ENCODE results near the gene FXYD4. TPM values are rescaled to one million over a fixed set of nuclear protein-coding genes. Genes with fewer than 3 reads are reported as not detected.

The FXYD4 gene
- polyA plus RNA-seq, 1 donor (not counting 4 experiments of a cell fraction or from before 2014, with no cell fraction given), result not detected

- H3K36me3 ChIP-seq (ENCODE audit: control insufficient read depth in 2 of 2, extremely low read depth in 1 of 2, insufficient read depth in 2 of 2, low read length in 2 of 2), result peaks cover 15 to 16% of the 10 kb centered on the region in 2 experiments
- FAIRE-seq (no peak), DNase-seq (ENCODE audit: low read depth, low spot score) (no peak)
- no peak overlapping the region for H3K27ac ChIP-seq (ENCODE audit: control insufficient read depth, insufficient read depth, low read length)
- no peaks in the 10 kb centered on the region for H3K9me1 ChIP-seq (ENCODE audit: control insufficient read depth, extremely low read depth, insufficient read depth, low read length)
- peaks cover 14% of the 10 kb centered on the region for H3K4me1 ChIP-seq (ENCODE audit: control insufficient read depth, extremely low read depth, insufficient read depth, low read length)
- H3K9ac ChIP-seq (ENCODE audit: control insufficient read depth, extremely low read depth, insufficient read depth, low read length), result no peak overlapping the region
- TF ChIP-seq CTCF (optimal IDR thresholded peaks at IDR 0.05 in 1 of 3, IDR thresholded peaks at IDR 0.05 in 1 of 3, conservative IDR thresholded peaks at IDR 0.05 in 1 of 3; ENCODE audit: extremely low read depth in 1 of 3, insufficient read depth in 2 of 3, low read length in 3 of 3) (no peak), EZH2 (IDR thresholded peaks at IDR 0.05; ENCODE audit: low read length) (no peak)
- H4K20me1 ChIP-seq (ENCODE audit: control insufficient read depth, extremely low read depth, insufficient read depth, low read length), result peaks cover 6% of the 10 kb centered on the region
- H3K4me3 ChIP-seq (ENCODE audit: control insufficient read depth in 2 of 3, extremely low read depth in 1 of 3, insufficient read depth in 2 of 3, low read depth in 1 of 3, low read length in 3 of 3), result no peak overlapping the region
- no peak overlapping the region for H3K4me2 ChIP-seq (ENCODE audit: control insufficient read depth, extremely low read depth, insufficient read depth, low read depth, low read length)
- dilution Hi-C loops (cut with MboI; ENCODE audit: extremely low pct_ligation_motif_present, low sequenced_read_pairs), result no loop called here
- no peaks in the 10 kb centered on the region for H3K27me3 ChIP-seq (ENCODE audit: control insufficient read depth, extremely low read depth, insufficient read depth, low read length)
- H3K79me2 ChIP-seq (ENCODE audit: control insufficient read depth, insufficient read depth, low read length), result peaks cover 19% of the 10 kb centered on the region
- no peak overlapping the region for H2AFZ ChIP-seq (ENCODE audit: control insufficient read depth, low read length)
- H3K9me3 ChIP-seq (ENCODE audit: control insufficient read depth, low read depth, low read length), result no peaks in the 10 kb centered on the region
Observed at GRCh38 chr10:43384252-43385221, 13.1 kb downstream of the FXYD4 start.

- H3K9me3 ChIP-seq (ENCODE audit: control insufficient read depth, low read depth, low read length), result no peaks in the 10 kb centered on the region
- DNase-seq (ENCODE audit: low read depth, low spot score) (no peak), FAIRE-seq (no peak)
- H3K27me3 ChIP-seq (ENCODE audit: control insufficient read depth, extremely low read depth, insufficient read depth, low read length), result no peaks in the 10 kb centered on the region
- H4K20me1 ChIP-seq (ENCODE audit: control insufficient read depth, extremely low read depth, insufficient read depth, low read length), result peaks cover 6% of the 10 kb centered on the region
- peaks cover 14% of the 10 kb centered on the region for H3K4me1 ChIP-seq (ENCODE audit: control insufficient read depth, extremely low read depth, insufficient read depth, low read length)
- H3K9me1 ChIP-seq (ENCODE audit: control insufficient read depth, extremely low read depth, insufficient read depth, low read length), result no peaks in the 10 kb centered on the region
- H3K27ac ChIP-seq (ENCODE audit: control insufficient read depth, insufficient read depth, low read length), result no peak overlapping the region
- peaks cover 29% of the 10 kb centered on the region for H3K79me2 ChIP-seq (ENCODE audit: control insufficient read depth, insufficient read depth, low read length)
- H3K4me3 ChIP-seq (ENCODE audit: control insufficient read depth in 2 of 3, extremely low read depth in 1 of 3, insufficient read depth in 2 of 3, low read depth in 1 of 3, low read length in 3 of 3), result no peak overlapping the region
- no peak overlapping the region for H3K4me2 ChIP-seq (ENCODE audit: control insufficient read depth, extremely low read depth, insufficient read depth, low read depth, low read length)
- TF ChIP-seq EZH2 (IDR thresholded peaks at IDR 0.05; ENCODE audit: low read length), result no peak
- no peak for TF ChIP-seq CTCF (optimal IDR thresholded peaks at IDR 0.05 in 1 of 3, IDR thresholded peaks at IDR 0.05 in 1 of 3, conservative IDR thresholded peaks at IDR 0.05 in 1 of 3; ENCODE audit: extremely low read depth in 1 of 3, insufficient read depth in 2 of 3, low read length in 3 of 3)
- no peak overlapping the region for H2AFZ ChIP-seq (ENCODE audit: control insufficient read depth, low read length)
- H3K9ac ChIP-seq (ENCODE audit: control insufficient read depth, extremely low read depth, insufficient read depth, low read length), result no peak overlapping the region
- peaks cover 22 to 26% of the 10 kb centered on the region in 2 experiments for H3K36me3 ChIP-seq (ENCODE audit: control insufficient read depth in 2 of 2, extremely low read depth in 1 of 2, insufficient read depth in 2 of 2, low read length in 2 of 2)
- dilution Hi-C loops (cut with MboI; ENCODE audit: extremely low pct_ligation_motif_present, low sequenced_read_pairs), result no loop called here
Observed at GRCh38 chr10:43385412-43386004, 14.1 kb downstream of the FXYD4 start.
